Rectal smooth muscle tissue (tissue), 1 donor: ENCODE results near the gene PTGES3.
"Not testable (repeated sequence)": the region's sequence is repeated elsewhere in the genome, so short reads cannot be mapped to it uniquely, and the experiment has no call there.

Experiments
- H3K27ac ChIP-seq: one replicate; pipeline ENCODE4 v1.7.0; 2013; ENCODE audit warnings: low read depth, low read length, inconsistent platforms
- H3K27me3 ChIP-seq: one replicate; pipeline ENCODE4 v1.7.0; 2013; ENCODE audit warnings: low read length; ENCODE audit not compliant: control insufficient read depth, insufficient read depth
- H3K36me3 ChIP-seq: one replicate; pipeline ENCODE4 v1.7.0; 2013; ENCODE audit warnings: low read length; ENCODE audit not compliant: control insufficient read depth, insufficient read depth
- H3K4me1 ChIP-seq: one replicate; pipeline ENCODE4 v1.7.0; 2013; ENCODE audit warnings: low read length; ENCODE audit not compliant: control insufficient read depth, insufficient read depth
- H3K4me3 ChIP-seq: one replicate; pipeline ENCODE4 v1.7.0; 2013; ENCODE audit warnings: low read length
- H3K9ac ChIP-seq: one replicate; pipeline ENCODE4 v1.7.0; 2013; ENCODE audit warnings: low read length

The PTGES3 gene

GRCh38 chr12:56688129-56688845 is at the start of gene PTGES3:
PTGES3 (minus strand) TSS chr12:56688284; CDS start chr12:56687999, 285 bp downstream.
- H3K4me3 ChIP-seq, result peak within 1 kb of the TSS; percentile 94
- H3K27ac ChIP-seq, result peak within 1 kb of the TSS; percentile 99
- no peaks in the 10 kb centered on the region for H3K27me3 ChIP-seq
- peak within 1 kb of the TSS; percentile 97 for H3K9ac ChIP-seq
- peaks cover 8% of the 10 kb centered on the region for H3K4me1 ChIP-seq
- H3K36me3 ChIP-seq, result no peaks in the 10 kb centered on the region

GRCh38 chr12:56728139-56728861 is 40.2 kb upstream of the PTGES3 start:
- H3K4me1 ChIP-seq, result peaks cover 10% of the 10 kb centered on the region
- H3K36me3 ChIP-seq, result peaks cover 3% of the 10 kb centered on the region
- H3K27me3 ChIP-seq, result no peaks in the 10 kb centered on the region
- H3K9ac ChIP-seq, result no peak overlapping the region
- H3K27ac ChIP-seq, result no peak overlapping the region
- H3K4me3 ChIP-seq, result no peak overlapping the region

- H3K36me3 ChIP-seq, H3K27me3 ChIP-seq, H3K4me3 ChIP-seq, H3K9ac ChIP-seq: not testable (repeated sequence)
- peaks cover 28% of the 10 kb centered on the region for H3K4me1 ChIP-seq
- peak overlapping the region; percentile 97 for H3K27ac ChIP-seq
Measured at GRCh38 chr12:56726196-56726675, 38.2 kb upstream of the PTGES3 start.

- Histone ChIP-seq H3K4me1 (peaks cover 28% of the 10 kb centered on the region), H3K27ac (peak overlapping the region; percentile 97), H3K27me3 (no peaks in the 10 kb centered on the region), H3K4me3 (peak overlapping the region; percentile 100), H3K9ac (peak overlapping the region; percentile 77), H3K36me3 (peaks cover 6% of the 10 kb centered on the region)
Measured at GRCh38 chr12:56725723-56726102, 37.6 kb upstream of the PTGES3 start.

GRCh38 chr12:56724972-56725722 is 37.1 kb upstream of the PTGES3 start, which contains the start of gene NACA:
NACA (minus strand) TSS chr12:56725299; CDS start chr12:56724521, 778 bp downstream.
- H3K9ac ChIP-seq, result peak within 1 kb of the TSS; percentile 100
- H3K4me3 ChIP-seq, result peak within 1 kb of the TSS; percentile 100
- peak within 1 kb of the TSS; percentile 97 for H3K27ac ChIP-seq
- no peaks in the 10 kb centered on the region for H3K27me3 ChIP-seq
- peaks cover 9% of the 10 kb centered on the region for H3K36me3 ChIP-seq
- H3K4me1 ChIP-seq, result peaks cover 28% of the 10 kb centered on the region

- H3K9ac ChIP-seq, result peak overlapping the region; percentile 100
- peaks cover 28% of the 10 kb centered on the region for H3K4me1 ChIP-seq
- peak overlapping the region; percentile 97 for H3K27ac ChIP-seq
- H3K27me3 ChIP-seq, result no peaks in the 10 kb centered on the region
- peaks cover 9% of the 10 kb centered on the region for H3K36me3 ChIP-seq
- peak overlapping the region; percentile 100 for H3K4me3 ChIP-seq
Measured at GRCh38 chr12:56724701-56724971, 36.6 kb upstream of the PTGES3 start.

- peak overlapping the region; percentile 97 for H3K27ac ChIP-seq
- H3K36me3 ChIP-seq, result peaks cover 9% of the 10 kb centered on the region
- no peaks in the 10 kb centered on the region for H3K27me3 ChIP-seq
- peaks cover 28% of the 10 kb centered on the region for H3K4me1 ChIP-seq
- peak overlapping the region; percentile 100 for H3K9ac ChIP-seq
- peak overlapping the region; percentile 100 for H3K4me3 ChIP-seq
Measured at GRCh38 chr12:56723889-56724700, 36.0 kb upstream of the PTGES3 start.

GRCh38 chr12:56723352-56723751 is 35.3 kb upstream of the PTGES3 start:
- peaks cover 28% of the 10 kb centered on the region for H3K4me1 ChIP-seq
- H3K9ac ChIP-seq, result no peak overlapping the region

GRCh38 chr12:56722832-56723231 is 34.7 kb upstream of the PTGES3 start:
- Histone ChIP-seq H3K36me3 (peaks cover 9% of the 10 kb centered on the region), H3K27ac (no peak overlapping the region), H3K9ac (no peak overlapping the region), H3K4me1 (peaks cover 28% of the 10 kb centered on the region), H3K27me3 (no peaks in the 10 kb centered on the region), H3K4me3 (peak overlapping the region; percentile 38)

More at GRCh38 chr12:56723352-56723751, 35.3 kb upstream of the PTGES3 start:
- Histone ChIP-seq H3K4me3 (peak overlapping the region; percentile 100), H3K27ac (peak overlapping the region; percentile 97), H3K27me3 (no peaks in the 10 kb centered on the region), H3K36me3 (peaks cover 9% of the 10 kb centered on the region)

- Histone ChIP-seq H3K36me3 (peaks cover 9% of the 10 kb centered on the region), H3K4me1 (peaks cover 28% of the 10 kb centered on the region), H3K27ac (no peak overlapping the region), H3K27me3 (no peaks in the 10 kb centered on the region), H3K9ac (no peak overlapping the region), H3K4me3 (no peak overlapping the region)
Measured at GRCh38 chr12:56721721-56722120, 33.6 kb upstream of the PTGES3 start.

- Histone ChIP-seq H3K4me3 (no peak overlapping the region), H3K4me1 (peaks cover 28% of the 10 kb centered on the region), H3K27ac (no peak overlapping the region), H3K36me3 (peaks cover 13% of the 10 kb centered on the region), H3K9ac (no peak overlapping the region), H3K27me3 (no peaks in the 10 kb centered on the region)
Measured at GRCh38 chr12:56721216-56721615, 33.1 kb upstream of the PTGES3 start.
